ENCODE data around the gene CHD2.

CHD2 gene

DNA sequence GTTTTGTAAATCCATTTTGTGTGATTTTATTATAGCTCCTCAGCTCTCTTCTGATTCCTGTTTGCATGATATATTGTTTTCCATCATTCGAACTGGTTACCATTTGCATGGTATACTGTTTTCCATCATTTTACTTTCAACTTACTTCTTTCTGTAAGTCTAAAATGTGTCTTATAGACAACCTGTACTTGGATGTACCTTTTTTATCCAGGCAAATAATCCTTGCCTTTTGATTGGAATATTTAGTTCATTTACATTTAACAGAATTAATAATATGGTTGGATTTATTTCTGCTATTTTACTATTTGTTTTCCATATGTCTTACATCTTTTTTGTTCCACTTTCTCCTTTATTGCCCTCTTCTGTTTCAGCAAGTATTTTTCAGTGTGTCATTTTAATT, 62.8 kb downstream of the CHD2 start:
- DNase-seq (no peak), ATAC-seq (no peak)
- peaks cover 80% of the 10 kb centered on the region for H3K36me3 Mint-ChIP-seq (ENCODE audit: low read depth)
- H3K4me3 Mint-ChIP-seq, result no peak overlapping the region
- peaks cover 13% of the 10 kb centered on the region for H3K9me3 Mint-ChIP-seq
- H3K4me1 Mint-ChIP-seq, result peaks cover 44% of the 10 kb centered on the region
- H3K27ac Mint-ChIP-seq, result no peak overlapping the region
- H3K27me3 Mint-ChIP-seq, result no peaks in the 10 kb centered on the region

DNA sequence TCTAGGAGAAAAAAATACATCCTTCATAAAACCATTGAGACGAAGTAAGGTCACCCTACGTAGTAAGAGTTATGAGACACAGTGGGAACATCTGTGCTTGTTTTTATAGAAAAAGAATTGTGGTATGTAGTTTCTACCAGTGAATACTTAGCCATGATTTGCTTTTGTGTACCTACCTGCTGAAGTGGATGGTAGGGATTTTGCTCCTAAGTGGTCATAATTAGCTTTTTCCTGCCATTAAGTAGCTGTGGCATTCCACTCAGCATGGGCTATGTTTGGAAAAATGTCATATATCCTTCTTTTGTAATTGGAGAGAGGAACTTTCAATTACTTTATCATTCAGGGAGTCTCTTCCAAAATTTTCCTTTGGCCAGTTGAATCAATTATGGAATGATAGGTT, 63.7 kb downstream of the CHD2 start:
- H3K9me3 Mint-ChIP-seq, result peaks cover 8% of the 10 kb centered on the region
- ATAC-seq (no peak), DNase-seq (no peak)
- peaks cover 79% of the 10 kb centered on the region for H3K36me3 Mint-ChIP-seq (ENCODE audit: low read depth)
- no peaks in the 10 kb centered on the region for H3K27me3 Mint-ChIP-seq
- no peak overlapping the region for H3K4me3 Mint-ChIP-seq
- no peak overlapping the region for H3K27ac Mint-ChIP-seq
- peaks cover 40% of the 10 kb centered on the region for H3K4me1 Mint-ChIP-seq

DNA sequence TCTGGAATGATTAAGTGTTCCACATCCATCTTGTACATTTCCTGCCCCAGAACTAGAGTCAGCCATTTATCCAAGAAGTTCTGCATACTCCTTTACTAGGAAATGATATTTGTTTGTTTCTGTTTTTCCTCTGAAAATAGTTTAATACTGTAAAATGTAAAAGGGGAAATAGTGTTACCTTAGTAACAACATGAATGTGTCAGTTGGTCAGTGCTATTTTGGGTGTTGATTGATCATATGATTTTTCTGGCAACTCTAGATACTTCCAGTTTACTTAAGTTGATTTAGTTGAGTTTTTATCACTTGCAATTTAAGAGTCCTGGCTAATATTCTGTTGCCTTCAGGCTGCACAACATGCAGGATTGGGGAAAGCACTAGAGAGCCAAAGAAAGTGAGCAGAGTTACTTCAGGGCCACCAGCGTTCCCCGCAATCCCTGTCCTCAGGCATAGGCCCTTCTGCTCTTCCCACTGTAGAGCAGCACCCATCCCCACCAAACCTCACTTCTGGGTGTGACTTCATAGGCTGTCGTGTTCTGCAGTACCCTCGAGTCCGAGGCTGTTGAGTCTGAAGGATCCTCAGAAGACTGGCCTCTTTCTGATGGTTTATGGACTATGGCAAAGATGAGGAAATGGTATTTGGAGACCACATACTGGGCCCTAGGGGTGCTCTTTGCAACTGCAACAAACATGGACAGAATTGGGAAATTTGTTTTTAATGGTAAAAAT, 69.0 kb downstream of the CHD2 start:
- H3K4me1 Mint-ChIP-seq, result peaks cover 26% of the 10 kb centered on the region
- H3K9me3 Mint-ChIP-seq, result no peaks in the 10 kb centered on the region
- H3K36me3 Mint-ChIP-seq (ENCODE audit: low read depth), result peaks cover 69% of the 10 kb centered on the region
- no peak for DNase-seq
- H3K27ac Mint-ChIP-seq, result peak overlapping the region; percentile 30
- H3K4me3 Mint-ChIP-seq, result no peak overlapping the region
- no peaks in the 10 kb centered on the region for H3K27me3 Mint-ChIP-seq
- peak; percentile 20 for ATAC-seq

DNA sequence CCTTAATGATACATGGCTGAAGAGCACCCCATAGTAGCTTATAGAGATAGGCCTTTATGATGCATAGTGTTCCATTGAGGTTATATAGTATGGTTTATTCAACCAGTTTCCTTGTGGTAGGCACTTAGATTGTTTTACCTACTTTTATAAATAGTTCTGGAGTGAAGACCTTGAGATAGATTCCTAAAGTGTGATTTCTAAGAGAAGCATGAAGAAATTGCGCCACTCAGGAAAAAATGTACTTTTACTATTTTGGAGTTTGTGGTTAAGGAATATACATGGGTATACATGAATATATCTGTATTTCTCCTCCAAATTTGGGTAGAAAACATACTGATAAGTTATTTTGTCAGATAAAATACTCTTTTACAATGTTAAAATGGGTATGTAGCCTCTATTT, 70.5 kb downstream of the CHD2 start:
- ATAC-seq (no peak), DNase-seq (no peak)
- Mint-ChIP-seq H3K9me3 (no peaks in the 10 kb centered on the region), H3K36me3 (ENCODE audit: low read depth) (peaks cover 70% of the 10 kb centered on the region), H3K4me3 (no peak overlapping the region), H3K4me1 (peaks cover 26% of the 10 kb centered on the region), H3K27me3 (no peaks in the 10 kb centered on the region), H3K27ac (peak overlapping the region; percentile 70)

DNA sequence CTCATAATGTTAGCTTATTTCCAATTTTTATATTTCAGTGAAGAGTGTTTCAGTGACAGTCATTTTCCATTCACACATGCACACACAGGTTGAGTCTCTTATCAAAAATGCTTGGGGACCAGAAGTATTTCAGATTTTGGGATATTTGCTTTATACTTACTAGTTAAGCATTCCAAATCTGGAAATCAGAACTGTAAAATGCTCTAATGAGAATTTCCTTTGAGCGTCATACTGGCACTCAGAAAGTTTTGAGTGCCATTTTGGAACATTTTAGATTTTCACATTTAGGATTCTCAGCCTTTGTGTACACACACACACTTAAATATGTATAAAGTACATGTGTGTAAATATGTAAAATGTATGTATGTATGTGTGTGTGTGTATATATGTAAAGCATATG, 71.0 kb downstream of the CHD2 start:
- Mint-ChIP-seq H3K27ac (peak overlapping the region; percentile 70), H3K36me3 (ENCODE audit: low read depth) (peaks cover 73% of the 10 kb centered on the region), H3K27me3 (no peaks in the 10 kb centered on the region), H3K9me3 (no peaks in the 10 kb centered on the region), H3K4me3 (no peak overlapping the region), H3K4me1 (peaks cover 26% of the 10 kb centered on the region)
- DNase-seq (no peak), ATAC-seq (no peak)

DNA sequence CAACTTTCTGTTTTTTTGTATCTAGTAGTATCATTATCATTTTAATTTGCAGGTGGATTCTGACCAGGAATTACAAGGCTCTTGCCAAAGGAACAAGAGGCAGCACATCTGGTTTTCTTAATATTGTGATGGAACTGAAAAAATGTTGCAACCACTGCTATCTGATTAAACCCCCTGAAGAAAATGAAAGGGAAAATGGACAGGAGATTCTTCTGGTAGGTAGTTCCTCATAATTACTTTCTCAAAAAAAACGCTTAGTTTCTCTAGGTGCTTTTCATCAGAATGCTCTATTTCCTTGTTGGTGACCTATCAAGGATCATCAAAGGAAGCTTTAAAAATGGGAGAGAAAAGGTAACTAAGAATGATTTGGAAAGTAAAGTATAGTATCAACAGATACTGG, 71.6 kb downstream of the CHD2 start:
- ATAC-seq, result no peak
- H3K4me3 Mint-ChIP-seq, result no peak overlapping the region
- H3K36me3 Mint-ChIP-seq (ENCODE audit: low read depth), result peaks cover 68% of the 10 kb centered on the region
- peak overlapping the region; percentile 70 for H3K27ac Mint-ChIP-seq
- DNase-seq, result no peak
- H3K9me3 Mint-ChIP-seq, result no peaks in the 10 kb centered on the region
- peaks cover 26% of the 10 kb centered on the region for H3K4me1 Mint-ChIP-seq
- H3K27me3 Mint-ChIP-seq, result no peaks in the 10 kb centered on the region

DNA sequence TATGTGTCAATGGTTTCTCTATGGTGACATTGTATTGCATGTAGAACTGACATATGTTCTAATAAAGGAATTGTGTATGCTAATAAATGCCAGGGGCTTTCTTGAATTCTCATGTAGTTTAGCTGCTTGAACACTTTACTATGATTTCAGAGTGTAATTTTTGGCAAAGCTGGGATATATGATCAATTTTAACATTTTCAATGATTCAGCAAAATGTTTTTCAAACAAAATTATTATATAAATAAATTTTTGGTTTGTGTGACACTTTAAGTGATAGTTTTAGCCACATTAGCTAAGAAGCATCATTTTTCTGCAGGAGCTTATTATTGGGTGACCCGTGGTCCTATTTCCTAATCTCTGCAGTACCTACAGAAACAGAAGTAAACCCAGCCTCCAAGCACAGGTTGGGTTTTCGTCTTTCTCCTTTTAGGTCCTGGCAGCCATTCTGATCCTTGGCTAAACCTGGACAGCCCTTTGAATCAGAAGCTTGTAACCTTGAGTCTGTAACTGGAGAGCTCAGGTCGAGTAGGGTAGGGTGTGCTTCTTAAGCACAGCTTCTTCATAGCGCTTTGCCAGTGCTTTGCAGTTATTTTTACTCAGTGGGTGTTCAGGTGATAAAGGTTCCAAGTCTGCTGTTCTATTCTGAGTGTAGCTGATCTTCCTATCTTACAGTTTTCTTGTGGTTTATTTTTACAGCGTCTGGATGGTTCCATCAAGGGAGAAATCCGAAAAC, 74.2 kb downstream of the CHD2 start:
- H3K36me3 Mint-ChIP-seq (ENCODE audit: low read depth), result peaks cover 67% of the 10 kb centered on the region
- no peak overlapping the region for H3K27ac Mint-ChIP-seq
- no peak for ATAC-seq
- H3K4me1 Mint-ChIP-seq, result peaks cover 19% of the 10 kb centered on the region
- no peak overlapping the region for H3K4me3 Mint-ChIP-seq
- DNase-seq, result no peak
- H3K27me3 Mint-ChIP-seq, result no peaks in the 10 kb centered on the region
- no peaks in the 10 kb centered on the region for H3K9me3 Mint-ChIP-seq

DNA sequence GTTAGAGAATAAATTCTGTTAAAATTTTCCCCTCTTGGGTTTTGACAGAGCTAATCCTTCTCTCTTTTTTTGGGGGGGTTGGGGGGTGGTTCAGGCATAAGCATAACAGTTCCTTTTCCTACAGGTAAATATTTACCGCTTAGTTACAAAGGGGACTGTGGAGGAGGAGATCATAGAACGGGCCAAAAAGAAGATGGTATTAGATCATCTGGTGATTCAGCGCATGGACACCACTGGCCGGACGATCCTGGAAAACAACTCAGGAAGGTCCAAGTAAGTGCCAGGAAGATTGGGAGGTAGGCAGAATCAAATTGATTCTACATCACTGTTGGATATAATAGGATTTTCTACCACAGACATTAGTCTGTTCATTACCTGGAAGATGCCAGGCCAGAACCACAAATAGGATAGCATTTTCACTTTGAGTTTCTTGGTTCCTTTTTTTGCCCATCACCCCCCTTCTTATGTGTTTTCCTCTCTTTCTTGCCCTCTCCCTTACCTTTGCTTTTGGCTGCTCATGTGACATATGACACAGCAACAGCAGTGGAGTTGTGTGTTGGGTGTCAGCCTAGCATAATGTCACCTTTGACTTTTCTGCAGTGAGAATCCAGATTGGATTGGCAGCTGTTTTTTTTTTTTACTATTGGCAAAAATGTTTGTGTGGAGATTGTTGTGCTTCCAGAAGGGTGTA, 79.0 kb downstream of the CHD2 start:
- Mint-ChIP-seq H3K27ac (peak overlapping the region; percentile 34), H3K4me3 (no peak overlapping the region), H3K27me3 (no peaks in the 10 kb centered on the region), H3K4me1 (peaks cover 3% of the 10 kb centered on the region), H3K9me3 (no peaks in the 10 kb centered on the region), H3K36me3 (ENCODE audit: low read depth) (peaks cover 41% of the 10 kb centered on the region)
- DNase-seq (no peak), ATAC-seq (no peak)

DNA sequence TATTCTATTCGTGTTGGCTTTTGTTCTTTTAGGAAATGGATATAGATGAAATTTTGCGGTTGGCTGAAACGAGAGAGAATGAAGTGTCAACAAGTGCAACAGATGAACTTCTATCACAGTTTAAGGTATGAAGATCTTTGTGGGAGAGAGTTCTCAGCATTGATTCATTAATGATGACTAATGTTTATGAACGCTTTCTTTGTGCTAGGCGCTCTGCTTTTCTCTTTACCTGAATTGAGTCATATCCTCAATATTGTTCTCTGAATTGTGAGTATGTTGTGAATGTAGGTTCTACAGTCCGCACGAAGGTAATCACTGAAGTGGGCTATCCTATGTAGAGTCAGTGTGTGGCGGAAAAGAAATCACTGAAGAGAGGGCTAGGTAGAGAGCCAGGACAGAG, 81.2 kb downstream of the CHD2 start:
- Mint-ChIP-seq H3K4me1 (peaks cover 3% of the 10 kb centered on the region), H3K27ac (no peak overlapping the region), H3K27me3 (no peaks in the 10 kb centered on the region), H3K4me3 (no peak overlapping the region), H3K9me3 (no peaks in the 10 kb centered on the region), H3K36me3 (ENCODE audit: low read depth) (peaks cover 40% of the 10 kb centered on the region)
- ATAC-seq, result peak; percentile 28
- no peak for DNase-seq

DNA sequence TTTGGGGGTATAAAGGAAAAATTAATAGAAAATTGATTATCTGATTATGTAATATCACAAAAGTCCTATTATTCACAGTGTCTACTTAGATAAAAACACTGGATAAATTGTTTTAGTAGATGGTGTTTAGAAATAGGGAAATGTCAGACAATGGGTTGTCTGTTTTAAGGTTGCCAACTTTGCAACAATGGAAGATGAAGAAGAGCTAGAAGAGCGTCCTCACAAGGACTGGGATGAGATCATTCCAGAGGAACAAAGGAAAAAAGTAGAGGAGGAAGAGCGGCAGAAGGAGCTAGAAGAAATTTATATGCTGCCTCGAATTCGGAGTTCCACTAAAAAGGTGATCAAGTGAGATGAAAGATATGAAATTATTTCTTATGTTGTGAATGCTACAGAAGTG, 84.0 kb downstream of the CHD2 start:
- no peaks in the 10 kb centered on the region for H3K9me3 Mint-ChIP-seq
- no peak for ATAC-seq
- peak overlapping the region; percentile 24 for H3K27ac Mint-ChIP-seq
- no peaks in the 10 kb centered on the region for H3K27me3 Mint-ChIP-seq
- no peak for DNase-seq
- H3K36me3 Mint-ChIP-seq (ENCODE audit: low read depth), result peaks cover 38% of the 10 kb centered on the region
- H3K4me3 Mint-ChIP-seq, result no peak overlapping the region
- H3K4me1 Mint-ChIP-seq, result peaks cover under 1% of the 10 kb centered on the region

DNA sequence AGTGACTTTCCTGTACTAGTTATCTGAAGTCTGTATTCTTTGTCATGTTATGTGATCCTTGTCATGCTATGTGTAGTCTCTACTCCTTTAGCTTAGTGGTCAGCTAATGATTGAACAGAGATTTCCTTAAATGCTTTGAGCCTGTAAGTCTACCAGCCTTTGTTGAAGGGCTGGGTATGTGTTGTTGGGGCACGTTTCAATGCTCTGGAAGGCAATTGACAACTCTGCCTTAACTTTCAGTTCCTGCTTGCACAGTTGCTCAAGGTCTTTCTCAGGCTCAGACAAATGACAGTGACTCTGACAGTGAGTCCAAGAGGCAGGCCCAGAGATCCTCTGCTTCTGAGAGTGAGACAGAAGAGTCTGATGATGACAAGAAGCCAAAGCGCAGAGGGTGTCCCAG, 89.3 kb downstream of the CHD2 start:
- Mint-ChIP-seq H3K27me3 (no peaks in the 10 kb centered on the region), H3K27ac (peak overlapping the region; percentile 8), H3K9me3 (no peaks in the 10 kb centered on the region), H3K4me1 (peaks cover 8% of the 10 kb centered on the region), H3K36me3 (ENCODE audit: low read depth) (peaks cover 52% of the 10 kb centered on the region), H3K4me3 (no peak overlapping the region)
- no peak for DNase-seq
- ATAC-seq, result no peak

DNA sequence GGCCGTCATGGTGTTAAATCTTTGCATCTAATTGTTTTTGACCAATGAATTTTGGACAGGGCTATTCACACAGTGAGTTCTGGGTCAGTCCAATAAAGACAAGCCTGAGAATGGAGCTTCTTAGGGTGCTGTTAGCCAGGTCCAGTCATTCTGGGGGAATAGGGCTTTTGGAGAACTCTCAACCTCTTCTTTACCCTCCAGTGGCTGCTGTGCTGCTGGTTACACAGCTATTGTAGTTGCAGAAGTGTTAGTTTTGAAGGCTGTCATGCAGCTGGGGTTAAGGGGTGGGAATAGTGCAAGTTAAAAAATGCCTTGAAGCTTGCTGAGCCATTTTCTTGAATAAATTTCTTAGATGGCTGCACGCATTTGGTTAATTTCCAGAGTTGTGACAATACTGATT, 89.9 kb downstream of the CHD2 start:
- ATAC-seq (no peak), DNase-seq (no peak)
- Mint-ChIP-seq H3K9me3 (no peaks in the 10 kb centered on the region), H3K36me3 (ENCODE audit: low read depth) (peaks cover 56% of the 10 kb centered on the region), H3K27ac (no peak overlapping the region), H3K4me1 (peaks cover 8% of the 10 kb centered on the region), H3K4me3 (no peak overlapping the region), H3K27me3 (no peaks in the 10 kb centered on the region)

DNA sequence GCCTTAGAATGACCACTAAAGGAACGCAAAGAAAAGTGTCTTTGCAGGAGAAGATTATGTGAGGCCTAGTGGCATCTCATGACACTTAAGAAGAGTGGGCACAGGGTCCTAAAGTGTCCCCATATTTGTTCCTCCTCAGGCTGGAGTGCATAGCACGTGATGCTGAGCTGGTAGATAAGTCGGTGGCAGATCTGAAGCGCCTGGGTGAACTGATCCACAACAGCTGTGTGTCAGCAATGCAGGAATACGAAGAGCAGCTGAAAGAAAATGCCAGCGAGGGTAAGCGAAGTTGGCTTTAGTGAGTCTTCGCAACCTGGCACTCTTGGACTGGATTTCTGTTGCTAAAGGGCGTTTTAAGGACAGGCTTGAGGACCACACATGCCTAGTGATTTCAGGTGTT, 92.6 kb downstream of the CHD2 start:
- H3K36me3 Mint-ChIP-seq (ENCODE audit: low read depth), result peaks cover 61% of the 10 kb centered on the region
- no peak overlapping the region for H3K4me3 Mint-ChIP-seq
- ATAC-seq (no peak), DNase-seq (no peak)
- H3K9me3 Mint-ChIP-seq, result no peaks in the 10 kb centered on the region
- peaks cover 8% of the 10 kb centered on the region for H3K4me1 Mint-ChIP-seq
- peak overlapping the region; percentile 17 for H3K27ac Mint-ChIP-seq
- H3K27me3 Mint-ChIP-seq, result no peaks in the 10 kb centered on the region

DNA sequence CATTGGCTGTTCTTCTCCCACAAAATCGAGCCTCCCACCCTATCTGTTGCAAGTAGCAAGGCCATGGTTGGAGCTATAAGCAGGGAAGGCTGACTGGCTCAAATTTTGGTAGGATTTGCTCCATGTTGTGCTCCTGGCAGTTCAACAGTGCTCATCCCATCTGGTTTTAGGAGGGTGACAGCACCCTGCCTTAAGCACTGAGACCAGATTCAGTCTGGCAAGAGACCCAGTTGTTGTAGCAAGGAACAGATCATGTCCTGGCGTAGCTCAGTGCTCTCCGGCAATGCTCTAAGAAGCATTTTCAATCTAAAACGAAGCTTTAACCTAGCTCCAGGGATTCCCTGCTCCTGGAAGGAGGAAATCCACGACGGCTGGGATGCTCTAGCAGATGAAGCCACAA, 97.7 kb downstream of the CHD2 start:
- DNase-seq (no peak), ATAC-seq (no peak)
- no peaks in the 10 kb centered on the region for H3K9me3 Mint-ChIP-seq
- no peak overlapping the region for H3K27ac Mint-ChIP-seq
- peaks cover 60% of the 10 kb centered on the region for H3K36me3 Mint-ChIP-seq (ENCODE audit: low read depth)
- no peaks in the 10 kb centered on the region for H3K4me1 Mint-ChIP-seq
- no peaks in the 10 kb centered on the region for H3K27me3 Mint-ChIP-seq
- H3K4me3 Mint-ChIP-seq, result no peak overlapping the region

DNA sequence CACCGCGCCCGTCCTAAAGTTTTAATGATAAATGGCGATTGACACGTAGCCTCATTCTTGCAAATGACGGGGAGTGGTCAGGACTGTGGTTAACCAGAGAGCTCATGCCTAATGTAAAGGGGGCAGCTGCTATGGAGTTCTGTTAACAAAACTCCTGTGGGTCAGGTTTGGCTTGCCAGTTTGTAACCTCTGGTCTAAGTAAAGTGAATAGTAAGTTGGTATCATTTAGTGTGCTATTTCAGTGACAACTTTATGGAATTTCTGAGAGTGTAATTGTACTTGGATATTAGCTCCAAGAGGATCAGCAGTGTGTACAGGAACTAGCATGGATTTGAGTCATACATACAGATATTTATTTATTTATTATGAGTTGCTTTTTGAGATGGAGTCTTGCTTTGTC, 101.0 kb downstream of the CHD2 start:
- Mint-ChIP-seq H3K27me3 (no peaks in the 10 kb centered on the region), H3K9me3 (no peaks in the 10 kb centered on the region), H3K36me3 (ENCODE audit: low read depth) (peaks cover 66% of the 10 kb centered on the region), H3K4me1 (no peaks in the 10 kb centered on the region), H3K27ac (no peak overlapping the region), H3K4me3 (no peak overlapping the region)
- DNase-seq, result no peak
- ATAC-seq, result no peak

Data from activated naive CD8-positive, alpha-beta T cell treated with anti-CD3 and anti-CD28 coated beads, Interleukin-2, amount 50 U/mL, for 24 hours (primary cell).